ENCODE data around the gene SLC6A4.

DNA sequence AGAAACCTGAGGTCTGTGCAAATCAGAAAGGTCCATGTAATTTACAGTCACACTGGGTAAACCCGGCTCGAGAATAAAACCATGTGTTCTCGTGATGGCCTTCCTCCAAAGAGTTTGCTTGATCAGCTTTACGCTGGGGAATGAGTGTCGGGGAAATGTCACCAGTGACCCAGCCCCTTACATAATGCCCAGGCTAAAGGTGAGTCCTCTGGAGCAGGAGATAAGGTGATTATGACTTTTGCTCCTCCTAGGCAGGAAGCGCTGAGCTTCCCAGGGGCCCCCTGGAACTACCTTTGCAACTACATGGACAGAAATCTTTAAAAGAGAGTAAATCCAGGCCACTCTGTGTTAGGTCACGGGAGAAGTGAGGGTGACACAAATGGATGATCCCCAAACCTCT, 15.7 kb downstream of the SLC6A4 start:
- TF ChIP-seq, protein P1, sequence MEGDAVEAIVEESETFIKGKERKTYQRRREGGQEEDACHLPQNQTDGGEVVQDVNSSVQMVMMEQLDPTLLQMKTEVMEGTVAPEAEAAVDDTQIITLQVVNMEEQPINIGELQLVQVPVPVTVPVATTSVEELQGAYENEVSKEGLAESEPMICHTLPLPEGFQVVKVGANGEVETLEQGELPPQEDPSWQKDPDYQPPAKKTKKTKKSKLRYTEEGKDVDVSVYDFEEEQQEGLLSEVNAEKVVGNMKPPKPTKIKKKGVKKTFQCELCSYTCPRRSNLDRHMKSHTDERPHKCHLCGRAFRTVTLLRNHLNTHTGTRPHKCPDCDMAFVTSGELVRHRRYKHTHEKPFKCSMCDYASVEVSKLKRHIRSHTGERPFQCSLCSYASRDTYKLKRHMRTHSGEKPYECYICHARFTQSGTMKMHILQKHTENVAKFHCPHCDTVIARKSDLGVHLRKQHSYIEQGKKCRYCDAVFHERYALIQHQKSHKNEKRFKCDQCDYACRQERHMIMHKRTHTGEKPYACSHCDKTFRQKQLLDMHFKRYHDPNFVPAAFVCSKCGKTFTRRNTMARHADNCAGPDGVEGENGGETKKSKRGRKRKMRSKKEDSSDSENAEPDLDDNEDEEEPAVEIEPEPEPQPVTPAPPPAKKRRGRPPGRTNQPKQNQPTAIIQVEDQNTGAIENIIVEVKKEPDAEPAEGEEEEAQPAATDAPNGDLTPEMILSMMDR (conservative IDR thresholded peaks at IDR 0.05; ENCODE audit: low read depth, low read length): no peak
- TF ChIP-seq EZH2 (IDR thresholded peaks at IDR 0.05; ENCODE audit: borderline replicate concordance, low read depth, low read length, poor library complexity, severe bottlenecking): no peak
